NCI-H82 treated with DMSO at 0.1 percent for 48 hours (cell line): ENCODE results near the gene MAD1L1.

ENCODE experiments used
- DNase-seq: peaks from one replicate; lab custom pipeline; 2025; ENCODE audit not compliant: unreplicated experiment; lab: John Stamatoyannopoulos, UW

MAD1L1 gene

DNA sequence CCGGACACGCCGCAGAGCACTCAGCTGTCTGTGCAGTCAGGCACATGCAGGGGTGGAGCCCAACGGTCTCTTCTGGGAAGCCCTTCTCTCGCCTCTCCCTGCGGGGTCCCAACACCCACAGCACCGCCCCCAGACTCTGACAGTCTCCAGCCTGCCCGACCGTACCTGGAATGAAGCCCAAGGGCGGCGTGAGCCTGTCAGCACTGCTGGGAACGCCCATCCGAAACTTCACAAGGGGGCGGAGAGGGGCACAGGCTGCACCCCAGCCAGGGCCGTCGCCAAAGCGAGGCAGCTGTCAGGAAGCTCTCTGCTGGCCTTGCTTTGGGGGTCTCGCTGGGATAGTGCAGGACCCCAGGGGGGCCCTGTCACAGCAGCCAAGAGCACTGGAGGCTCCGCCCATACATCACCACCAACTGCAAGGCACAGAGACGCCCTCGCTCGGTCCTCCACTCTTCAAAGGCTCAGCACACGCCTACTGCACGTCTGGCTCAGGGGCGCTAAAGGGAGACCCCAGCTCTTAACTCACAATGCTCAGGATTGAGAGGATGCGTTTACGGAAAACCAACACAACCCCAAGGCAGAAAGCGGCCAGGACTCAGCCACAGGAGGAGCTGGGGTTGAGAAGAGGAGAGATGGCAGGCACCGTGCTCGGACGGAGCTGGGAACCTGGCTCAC, 30.9 kb downstream of the MAD1L1 start:
- no peak for DNase-seq

DNA sequence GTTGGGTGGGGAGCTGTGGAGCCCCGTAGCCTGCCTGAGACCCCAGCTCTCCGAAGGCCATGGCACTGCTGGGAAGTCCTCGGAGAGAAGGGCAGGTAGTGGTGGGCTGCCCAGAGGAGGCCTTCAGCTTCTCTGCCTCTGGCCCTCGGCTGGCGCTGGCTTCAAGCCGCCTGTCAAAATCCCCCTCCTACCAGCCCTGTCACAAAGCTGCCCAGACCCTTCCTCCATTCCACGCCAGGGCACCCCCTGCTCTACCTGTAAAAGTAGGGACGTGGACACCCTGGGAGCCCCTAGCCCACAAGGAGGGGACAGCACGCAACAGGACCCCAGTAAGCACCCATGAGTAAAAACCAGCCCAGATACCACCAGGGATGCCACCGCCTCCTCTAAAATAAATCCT, 31.6 kb downstream of the MAD1L1 start:
- no peak for DNase-seq

DNA sequence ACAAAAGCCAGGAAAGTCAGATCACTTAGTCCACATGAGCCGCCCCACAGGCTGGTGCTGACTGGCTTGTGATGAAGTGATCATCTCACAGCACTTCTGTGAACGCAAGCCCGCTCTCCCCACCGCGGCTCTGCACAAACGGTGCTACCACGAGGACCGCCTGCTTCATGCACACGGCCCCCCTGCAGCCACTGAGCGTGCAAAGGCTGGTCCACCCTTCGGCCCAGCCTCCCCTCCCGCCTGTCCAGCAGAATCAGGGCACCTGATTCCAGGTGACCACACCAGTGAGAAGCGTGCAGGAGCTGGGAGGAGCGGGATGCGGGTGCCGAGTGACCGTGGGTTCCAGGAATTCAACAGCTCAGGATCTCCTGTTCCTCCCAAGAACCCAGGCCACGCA, 32.2 kb downstream of the MAD1L1 start:
- DNase-seq = no peak

DNA sequence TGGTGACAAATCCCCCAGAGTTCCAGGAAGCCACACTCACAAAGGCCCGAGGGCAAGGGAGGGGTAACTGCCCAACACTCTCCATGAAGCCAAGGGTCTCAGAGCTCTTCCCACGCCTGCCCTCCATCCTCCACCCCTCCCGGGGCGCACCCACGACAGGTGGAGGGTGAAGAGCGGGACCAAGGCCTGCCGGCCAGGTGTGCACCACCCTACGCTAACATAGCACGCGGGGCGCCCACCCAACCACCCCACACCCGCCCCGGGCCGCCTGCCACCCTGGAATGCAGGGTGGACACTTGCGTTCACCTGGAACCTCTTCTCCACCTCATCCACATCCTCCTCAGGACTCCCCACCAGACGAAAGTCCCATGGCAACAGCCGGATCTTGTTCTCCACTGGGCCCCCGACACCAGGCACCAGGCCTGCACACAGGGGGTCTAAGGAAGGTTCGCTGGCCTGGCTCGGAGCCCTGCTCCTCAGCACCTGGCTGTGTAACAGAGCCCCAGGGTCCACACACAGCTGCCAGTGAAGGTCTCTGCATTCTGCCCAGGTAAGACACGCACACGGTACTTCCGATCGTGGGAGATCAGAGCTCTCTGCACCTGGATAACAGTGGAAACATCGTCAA, 32.7 kb downstream of the MAD1L1 start:
- DNase-seq = no peak

DNA sequence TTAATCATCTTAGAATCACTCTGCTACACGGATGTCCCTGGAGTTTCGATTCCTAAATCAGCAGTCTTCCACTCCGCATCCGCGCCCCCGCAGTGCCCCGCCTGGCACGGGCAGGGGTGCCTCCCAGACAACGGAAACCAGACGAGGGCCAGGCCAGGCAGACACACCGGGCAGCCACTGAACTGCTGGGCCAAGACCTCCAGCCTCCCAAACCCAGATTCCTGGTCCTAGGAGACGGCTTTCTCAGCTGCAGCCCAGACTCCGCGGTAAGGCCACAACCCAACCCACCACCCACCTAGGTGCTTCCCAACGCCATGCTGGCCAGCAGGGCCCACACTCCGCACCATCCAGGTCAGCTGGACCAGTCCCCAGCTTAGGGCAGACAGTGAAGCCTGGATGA, 33.2 kb downstream of the MAD1L1 start:
- no peak for DNase-seq

DNA sequence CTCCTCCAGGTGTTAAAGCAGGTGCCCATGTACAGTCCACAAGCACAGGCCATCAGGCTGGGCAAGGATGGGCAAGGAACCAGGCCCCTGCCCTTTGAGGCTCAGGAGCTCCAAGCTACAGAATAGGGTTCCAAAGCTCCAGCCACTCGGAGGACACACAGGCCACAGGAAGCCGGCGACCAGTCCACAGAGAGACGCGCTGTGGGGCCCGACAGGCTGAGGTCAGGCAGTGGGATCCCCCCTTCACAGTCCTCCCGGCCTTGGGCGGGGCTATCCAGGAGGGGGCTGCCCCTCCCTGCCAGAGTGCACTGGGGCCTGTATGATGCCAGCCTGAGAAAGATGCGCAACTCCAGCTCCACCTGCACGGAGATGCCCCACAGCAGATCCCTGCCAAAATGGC, 34.0 kb downstream of the MAD1L1 start:
- DNase-seq = no peak

DNA sequence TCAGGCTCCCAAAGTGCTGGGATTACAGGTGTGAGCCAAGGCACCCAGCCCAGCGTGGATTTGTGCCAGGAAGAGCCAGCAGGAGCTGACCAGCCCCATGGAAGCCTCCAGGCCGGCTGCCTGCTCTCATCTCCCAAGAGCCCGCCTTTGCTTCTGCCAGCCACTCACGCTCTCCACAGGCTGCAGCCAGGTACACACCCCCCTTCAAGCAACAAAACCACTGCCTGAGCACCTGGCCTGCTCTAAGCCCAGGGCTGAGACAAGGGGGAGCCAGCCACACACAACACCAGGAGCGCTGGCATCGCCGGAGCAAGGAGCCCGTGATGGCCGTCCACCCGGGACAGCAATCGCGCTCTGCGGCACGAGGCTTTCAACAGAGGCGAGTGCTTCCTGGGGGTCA, 34.5 kb downstream of the MAD1L1 start:
- no peak for DNase-seq

DNA sequence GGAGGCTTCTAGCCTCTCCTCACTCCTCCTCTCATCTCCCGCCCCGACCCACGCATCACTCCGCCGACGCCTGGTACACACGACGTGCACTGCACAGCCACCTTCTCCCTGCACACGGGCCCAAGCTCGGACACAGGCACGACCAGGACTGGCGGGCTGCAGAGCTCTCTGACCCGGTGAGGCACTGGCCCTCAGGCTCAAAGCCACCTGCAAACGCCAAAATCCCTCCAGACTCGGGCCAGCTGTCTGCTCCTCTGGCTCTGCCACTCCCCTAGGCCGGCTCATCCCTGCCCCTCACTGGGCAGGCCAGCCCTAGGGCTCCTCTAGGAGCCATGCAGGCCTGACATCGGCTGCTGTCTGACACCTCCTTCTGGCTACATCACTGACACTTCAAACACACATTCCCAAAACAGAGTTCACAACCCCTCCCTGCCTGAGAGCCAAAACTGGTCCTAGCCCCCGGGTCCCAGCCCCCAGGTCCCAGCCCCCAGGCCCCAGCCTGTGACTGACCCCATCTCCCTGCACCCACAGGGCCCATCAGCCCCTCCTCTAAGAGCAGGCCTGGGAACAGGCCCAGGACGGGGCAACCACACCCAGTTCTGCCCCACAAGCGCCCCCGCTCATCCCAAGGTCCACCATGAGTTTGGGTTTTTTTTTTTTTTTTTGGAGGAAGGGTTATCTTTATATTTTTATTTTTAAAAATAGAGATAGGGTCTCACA, 35.1 kb downstream of the MAD1L1 start:
- DNase-seq = no peak

DNA sequence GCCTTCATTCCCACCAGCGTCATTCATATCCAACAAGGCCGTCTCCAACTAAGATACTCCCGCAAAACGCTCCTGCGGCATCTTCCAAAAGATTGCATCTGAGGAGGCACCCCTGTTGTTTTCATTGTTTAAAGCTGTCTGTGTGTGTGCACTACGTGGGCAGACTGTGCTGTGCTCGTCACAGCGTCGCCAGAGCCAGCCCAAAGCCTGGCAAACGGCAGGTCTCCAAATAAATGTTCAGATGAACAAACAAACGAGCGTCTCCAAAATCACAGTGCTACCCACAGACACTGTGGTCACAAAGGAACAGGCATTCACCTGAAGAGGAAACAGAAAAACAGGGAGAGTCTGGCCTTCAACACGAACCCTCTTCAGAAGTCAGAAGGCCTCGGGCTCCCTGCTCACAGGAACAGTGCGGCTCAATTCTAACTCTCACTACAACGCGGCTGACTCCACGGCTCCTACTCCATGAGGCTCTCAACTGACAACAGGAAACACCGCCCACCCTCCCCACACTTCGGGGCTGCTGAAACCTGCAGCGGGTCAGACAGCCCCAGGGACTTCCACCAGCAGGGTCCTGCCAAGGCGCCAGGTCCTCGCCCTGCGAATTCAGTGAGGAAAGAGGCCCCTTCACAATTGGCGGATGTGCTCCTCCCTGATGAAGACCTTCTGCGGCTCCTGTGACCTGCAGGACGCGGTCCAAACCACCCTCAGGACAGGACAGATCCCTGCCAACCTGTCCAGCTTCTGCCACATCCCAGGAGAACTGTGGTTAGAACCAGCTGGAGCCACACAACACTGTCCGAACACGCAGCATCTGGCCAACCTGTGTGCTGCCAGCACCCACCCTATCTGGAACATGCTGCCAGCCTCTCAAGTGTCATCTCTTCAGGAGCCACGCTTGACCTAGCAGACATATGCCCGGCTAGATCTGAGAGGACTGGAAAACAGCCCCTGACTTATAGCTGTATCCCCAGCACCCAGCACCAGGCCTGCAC, 36.1 kb downstream of the MAD1L1 start:
- no peak for DNase-seq

DNA sequence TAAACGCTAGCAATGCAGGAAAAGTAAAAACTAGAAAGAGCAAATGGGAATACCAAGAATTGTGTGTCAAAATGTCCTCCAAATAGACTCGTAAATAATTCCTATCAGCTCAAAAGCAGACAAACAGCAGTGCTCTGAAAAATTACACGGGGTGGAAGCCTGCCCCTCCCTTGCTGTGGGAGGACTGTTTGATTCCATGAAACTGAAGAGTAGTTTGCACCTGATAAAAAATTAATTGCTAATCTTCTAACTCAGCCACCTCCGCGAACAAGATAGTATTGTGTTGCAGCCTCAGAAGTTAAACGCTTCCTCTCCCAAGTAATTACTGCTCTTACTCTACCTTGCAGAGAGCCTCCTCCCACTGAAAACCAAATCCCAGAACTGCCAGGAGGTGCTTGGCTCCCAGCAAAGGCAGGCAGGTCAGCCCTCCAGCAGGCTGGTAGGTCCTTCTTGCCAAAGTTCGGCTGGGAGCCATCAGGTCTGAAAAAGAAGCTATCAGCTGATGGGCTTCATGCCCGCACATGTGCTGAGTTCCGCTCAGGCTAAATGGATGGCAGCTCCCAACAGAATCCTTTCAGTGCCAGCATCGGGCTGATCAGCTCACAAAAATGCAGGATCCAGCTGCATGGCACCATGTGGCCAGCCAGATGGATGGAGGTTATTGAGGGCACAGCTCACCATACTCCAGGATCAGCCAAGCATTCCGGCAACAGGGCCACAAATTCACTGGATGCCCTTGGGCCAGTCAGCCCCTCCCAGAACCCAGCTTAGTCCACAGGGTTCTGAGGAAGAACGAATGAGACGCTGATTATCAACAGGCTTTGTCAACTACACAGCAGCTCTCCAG, 37.1 kb downstream of the MAD1L1 start:
- no peak for DNase-seq

DNA sequence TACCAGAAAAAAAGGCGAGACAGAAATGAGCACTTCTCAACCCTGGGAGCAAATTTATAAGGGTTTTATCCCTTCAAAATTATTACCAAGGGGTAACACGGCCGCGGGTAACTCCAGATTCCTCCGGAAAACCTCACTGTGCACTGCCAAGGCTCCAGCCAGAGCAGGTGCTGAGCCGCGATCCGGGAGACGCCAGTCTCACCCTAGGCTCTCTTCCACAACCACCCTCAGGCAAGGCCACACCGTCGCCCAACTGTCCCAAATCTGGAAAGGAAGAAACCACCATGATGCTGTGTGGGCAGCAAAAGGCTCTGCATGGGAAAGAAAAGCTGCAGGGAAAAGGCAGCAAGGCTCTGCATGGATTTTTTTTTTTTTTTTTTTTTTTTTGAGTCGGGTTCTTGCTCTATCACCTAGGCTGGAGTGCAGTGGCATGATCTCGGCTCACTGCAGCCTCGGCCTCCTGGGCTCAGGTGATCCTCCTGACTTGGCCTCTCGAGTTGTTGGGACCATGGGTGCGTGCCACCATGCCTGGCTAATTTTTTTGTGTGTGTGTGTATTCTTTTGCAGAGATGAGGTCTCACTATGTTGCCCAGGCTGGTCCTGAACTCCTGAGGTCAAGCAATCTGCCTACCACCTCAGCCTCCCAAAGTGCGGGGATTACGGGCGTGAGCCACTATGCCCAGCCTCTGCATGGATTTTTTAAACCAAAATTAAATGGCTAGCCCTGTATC, 39.0 kb downstream of the MAD1L1 start:
- DNase-seq = no peak

DNA sequence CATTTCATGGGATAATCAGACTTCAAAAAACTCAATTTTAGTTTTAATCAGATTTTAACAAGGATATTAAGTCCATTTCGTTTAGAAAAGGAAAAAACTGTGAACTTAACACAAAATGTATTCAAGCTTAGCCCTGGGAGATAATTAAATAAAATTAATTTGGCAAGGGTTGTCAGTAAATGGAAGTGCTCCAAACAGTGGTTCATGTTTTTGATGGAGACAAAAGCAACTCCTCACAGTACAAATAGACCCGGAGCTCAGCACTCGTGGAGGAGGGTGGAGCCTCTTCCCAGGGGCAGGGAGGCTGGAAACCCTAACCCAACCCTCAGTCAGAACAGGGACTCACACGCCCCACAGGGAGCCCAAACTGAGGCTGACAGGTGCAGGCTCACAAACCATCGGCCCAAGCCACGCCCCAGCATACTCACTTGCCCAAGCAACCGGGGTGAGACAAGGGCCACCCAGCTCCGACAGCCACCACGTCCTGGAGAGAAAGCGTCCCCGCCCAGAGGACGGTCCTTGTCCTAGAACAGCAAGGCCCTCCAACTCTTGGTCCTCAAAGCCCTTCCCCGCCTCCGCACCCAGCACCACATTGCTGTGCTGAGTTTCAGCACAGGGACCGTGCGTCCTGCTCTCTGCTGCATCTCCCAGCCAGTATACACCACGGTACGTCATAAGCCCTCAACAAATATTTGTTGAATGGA, 39.8 kb downstream of the MAD1L1 start:
- DNase-seq = no peak

DNA sequence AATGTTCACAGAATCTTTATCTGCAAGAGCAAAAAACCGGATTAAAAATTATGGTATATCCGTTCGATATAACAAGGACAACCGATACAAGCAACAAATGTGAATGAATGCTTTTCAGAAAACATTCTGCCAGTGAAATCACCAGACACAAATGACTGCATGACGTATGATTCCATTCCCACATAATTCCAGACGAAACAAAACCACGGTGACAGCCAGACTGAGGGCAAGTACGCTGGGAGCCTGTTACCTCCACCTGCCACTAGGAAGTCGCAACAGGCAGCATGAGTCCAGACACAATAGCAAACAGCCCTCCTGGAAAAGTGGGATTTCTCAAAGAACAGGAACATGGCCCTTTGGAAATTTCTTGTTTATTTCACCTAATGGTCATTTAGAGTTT, 41.7 kb downstream of the MAD1L1 start:
- DNase-seq = no peak

DNA sequence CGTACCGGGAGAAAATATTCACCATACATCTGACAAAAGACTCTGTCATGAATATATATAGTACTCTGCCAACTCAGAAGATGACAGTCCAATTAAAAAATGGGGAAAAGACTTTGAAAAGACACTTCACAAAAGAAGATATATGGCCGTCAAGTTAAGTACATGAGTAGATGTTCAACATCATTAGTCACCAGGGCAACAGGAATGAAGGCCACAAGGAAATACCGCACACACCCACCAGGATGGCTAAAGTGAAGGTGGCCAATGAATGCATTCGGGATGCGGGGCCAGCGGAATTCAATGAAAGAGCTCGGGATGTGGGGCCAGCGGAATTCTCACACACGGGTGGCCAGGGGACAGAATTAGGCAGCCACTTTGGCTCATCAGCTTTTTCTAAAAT, 42.2 kb downstream of the MAD1L1 start:
- no peak for DNase-seq

DNA sequence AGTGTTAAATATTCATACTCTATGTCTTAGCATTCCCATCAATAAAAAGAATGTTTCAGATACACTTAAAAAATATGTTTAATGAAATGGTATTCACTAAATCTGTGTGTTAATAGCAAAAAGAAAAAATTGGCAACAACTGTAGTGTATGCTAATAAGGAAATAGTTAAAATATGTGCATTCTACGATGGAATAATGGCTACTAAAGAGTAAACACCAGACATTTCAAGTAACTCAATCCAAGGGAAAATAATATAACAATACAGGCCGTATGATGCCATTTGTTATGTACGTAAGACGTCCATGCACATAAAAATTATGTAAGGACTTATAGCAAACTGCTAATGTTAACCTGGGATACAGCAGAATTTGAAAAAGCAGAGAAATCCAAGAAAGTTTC, 46.6 kb downstream of the MAD1L1 start:
- DNase-seq = no peak

DNA sequence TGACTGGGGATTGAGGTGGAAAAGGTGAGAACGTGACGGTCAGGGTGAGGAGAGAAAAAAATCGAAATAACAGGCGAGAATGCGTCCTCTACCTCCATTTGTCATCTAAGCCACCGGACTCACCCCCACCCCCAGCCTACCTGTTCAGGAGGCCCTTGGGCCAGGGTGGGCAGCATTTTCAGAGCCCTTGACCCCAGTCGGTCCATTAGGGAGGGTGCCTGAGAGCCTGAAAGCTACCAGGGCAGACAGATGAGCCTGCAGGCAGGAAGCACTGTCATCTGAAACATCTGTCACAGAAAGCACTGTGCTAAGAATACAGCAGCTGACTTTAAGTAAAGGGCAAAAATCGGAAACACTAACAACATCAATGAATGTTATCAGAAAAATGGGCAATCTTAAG, 47.0 kb downstream of the MAD1L1 start:
- no peak for DNase-seq

DNA sequence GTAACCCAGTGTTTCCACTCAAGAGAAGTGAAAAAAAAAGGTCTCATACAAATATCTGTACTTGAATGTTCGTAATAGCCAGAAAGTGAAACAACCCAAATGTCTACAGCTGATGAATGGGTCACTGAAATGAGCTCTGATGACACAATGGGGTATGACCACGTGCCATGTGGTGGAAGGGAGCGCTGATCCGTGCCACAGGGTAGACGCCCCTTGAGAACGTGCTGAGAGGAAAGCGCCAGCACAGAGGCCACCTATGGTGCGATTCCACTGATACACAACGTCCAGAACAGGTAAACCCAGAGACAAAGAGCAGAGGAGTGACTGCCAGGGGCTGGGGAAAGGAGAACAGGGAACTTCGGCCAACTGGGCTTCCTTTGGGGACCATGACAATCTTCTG, 50.3 kb downstream of the MAD1L1 start:
- no peak for DNase-seq

DNA sequence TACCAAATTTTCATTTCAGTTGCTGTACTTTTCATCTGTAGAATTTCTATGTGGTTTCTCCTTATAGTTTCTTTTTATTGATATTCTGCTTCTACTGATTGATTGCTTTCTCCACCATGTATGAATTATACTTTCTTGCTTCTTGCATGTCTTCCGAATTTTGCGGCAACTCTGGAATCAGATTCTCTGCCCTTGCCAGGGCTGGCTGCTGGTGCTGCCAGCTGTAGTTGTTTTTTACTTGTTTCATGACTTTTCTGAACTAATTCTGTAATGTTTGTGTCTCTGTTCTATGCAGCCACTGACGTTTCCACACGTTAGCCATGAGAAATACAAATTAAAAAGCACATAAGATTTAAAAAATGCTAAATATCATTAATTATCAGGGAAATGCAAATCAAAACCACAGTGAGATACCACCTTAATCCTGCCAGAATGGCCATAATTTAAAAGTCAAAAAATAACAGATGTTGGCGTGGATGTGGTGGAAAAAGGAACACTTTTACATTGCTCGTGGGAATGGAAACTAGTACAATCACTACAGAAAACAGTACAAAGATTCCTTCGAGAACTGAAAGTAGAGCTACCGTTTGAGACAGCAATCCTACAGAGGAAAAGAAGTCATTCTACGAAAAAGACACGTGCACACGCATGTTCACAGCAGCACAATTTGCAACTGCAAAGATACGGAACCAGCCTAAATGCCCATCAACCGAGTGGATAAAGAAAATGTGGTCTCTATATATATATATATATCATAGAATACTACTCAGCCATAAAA, 51.5 kb downstream of the MAD1L1 start:
- DNase-seq = no peak
